GM12873 (cell line): Measurements from ENCODE around the gene ROR2.

Experiments
- TF ChIP-seq, protein P1 (sequence below): IDR thresholded peaks from 2 replicates; pipeline ENCODE4 v1.5.1; 2012; ENCODE audit warnings: low read depth, mild to moderate bottlenecking, moderate library complexity, low read length, control low read depth; ENCODE audit not compliant: insufficient read depth; ENCODE audit errors: missing control alignments

ROR2 gene

DNA sequence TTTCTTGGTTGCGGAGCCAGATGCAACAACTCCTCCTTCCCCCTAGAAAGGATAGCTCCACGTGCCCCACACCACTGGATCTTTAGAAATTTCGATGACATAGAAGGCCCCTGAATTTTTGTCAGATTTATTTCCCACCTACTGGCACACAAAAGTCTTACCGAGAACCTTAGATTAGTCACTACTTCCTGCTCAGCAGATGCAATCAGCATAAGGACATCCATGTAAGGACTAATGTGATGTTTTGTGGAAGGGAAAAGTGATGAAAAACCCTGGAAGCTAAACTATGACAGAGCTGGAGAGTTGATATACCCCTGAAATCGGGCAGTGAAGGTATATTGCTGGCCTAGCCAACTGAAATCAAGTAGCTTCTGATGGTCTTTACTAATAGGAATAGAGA, 400.9 kb downstream of the ROR2 start:
- TF ChIP-seq, protein P1, sequence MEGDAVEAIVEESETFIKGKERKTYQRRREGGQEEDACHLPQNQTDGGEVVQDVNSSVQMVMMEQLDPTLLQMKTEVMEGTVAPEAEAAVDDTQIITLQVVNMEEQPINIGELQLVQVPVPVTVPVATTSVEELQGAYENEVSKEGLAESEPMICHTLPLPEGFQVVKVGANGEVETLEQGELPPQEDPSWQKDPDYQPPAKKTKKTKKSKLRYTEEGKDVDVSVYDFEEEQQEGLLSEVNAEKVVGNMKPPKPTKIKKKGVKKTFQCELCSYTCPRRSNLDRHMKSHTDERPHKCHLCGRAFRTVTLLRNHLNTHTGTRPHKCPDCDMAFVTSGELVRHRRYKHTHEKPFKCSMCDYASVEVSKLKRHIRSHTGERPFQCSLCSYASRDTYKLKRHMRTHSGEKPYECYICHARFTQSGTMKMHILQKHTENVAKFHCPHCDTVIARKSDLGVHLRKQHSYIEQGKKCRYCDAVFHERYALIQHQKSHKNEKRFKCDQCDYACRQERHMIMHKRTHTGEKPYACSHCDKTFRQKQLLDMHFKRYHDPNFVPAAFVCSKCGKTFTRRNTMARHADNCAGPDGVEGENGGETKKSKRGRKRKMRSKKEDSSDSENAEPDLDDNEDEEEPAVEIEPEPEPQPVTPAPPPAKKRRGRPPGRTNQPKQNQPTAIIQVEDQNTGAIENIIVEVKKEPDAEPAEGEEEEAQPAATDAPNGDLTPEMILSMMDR, result no peak

DNA sequence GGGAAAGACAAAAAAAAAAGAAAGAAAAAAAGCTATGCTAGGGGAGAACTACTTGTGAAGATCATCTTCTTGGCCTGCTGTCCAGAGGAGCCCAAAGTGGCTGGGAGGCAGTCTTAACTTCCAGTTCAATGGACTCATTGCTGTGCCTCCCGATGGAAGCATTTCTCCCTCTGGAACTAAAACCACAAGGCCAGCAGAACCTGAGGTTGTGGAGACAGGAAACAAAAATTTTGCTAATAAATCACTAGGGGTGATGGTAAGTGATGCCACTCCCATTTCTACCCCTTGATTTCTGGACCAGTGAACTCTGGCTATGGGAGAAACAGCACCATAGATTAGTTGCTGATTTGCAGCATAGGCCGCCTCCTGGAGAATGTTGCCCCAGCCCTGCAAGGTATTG, 402.9 kb downstream of the ROR2 start:
- TF ChIP-seq, protein P1, result no peak

DNA sequence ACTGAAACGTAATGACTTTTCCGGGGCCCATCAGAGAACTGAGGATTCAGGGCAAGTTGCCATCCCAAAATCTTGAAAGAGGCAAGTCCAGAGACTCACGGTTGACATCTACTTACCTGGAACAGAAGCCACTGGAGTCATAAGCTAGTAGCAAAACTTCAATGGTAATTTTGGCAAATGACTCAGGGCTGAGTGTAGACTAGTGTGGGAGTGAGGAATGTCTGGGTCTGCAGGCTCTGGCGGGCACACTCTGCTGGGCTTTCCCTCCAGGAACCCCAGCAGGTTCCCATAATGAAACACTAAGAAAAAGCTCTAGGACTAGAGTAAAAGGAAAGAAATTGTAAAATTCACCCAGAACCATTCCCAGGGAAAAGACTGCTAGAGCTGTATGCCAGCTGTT, 403.5 kb downstream of the ROR2 start:
- TF ChIP-seq, protein P1, result no peak

DNA sequence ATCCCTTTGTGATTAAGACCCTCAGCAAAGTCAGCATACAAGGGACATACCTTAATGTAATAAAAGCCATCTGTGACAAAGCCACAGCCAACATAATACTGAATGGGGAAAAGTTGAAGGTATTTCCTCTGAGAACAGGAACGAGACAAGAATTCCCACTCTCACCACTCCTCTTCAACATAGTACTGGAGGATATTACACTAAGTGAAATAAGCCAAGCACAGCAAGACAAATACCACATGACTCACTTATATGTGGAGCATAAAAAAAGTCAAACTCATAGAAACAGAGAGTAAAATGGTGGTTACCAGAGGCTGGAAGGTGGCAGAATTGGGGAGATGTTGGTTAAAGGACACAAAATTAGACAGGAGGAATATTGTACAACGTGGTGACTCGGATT, 408.3 kb downstream of the ROR2 start:
- TF ChIP-seq, protein P1, result no peak

DNA sequence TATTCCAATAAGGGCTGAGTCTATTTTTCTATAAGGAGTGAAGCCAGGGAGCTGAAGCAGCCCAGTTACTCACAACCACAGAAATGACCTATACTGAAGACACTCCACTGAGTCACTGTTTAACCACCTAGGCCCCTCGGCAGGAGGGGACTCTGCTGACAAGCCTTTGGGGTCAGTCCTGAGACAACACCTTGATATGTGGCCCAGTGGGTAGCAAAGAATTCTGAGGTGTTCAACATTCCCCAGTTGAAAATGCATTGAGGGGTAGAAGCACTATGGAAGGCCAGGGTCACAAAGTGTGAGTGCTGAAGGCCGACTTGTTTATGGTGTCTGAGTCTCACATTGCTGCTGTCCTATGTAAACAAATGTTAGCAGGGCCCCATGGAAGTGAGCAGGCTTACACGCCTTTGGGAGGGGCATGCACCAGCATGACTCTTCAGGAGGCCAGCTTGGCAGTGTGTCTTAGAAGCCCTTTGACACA, 413.8 kb downstream of the ROR2 start:
- TF ChIP-seq, protein P1, result no peak

DNA sequence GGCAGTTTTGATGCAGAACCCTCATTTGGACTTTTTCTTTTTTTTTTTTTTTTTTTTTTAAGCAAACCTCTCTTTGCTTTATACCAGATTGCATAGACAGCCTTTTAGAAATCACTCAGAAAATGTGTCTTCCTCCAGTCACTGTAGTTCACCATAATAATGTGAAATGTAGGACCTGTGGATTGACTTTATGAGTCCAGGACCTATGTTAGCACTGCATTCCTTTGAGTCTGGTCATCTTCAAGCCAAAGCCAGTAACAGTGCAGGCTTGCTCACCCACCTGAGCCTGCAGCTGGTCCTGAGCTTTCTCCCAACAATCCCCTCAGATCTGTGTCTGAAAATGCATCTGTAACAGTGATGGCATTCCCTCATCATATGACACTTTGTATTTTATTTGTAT, 415.7 kb downstream of the ROR2 start:
- TF ChIP-seq, protein P1, result no peak

DNA sequence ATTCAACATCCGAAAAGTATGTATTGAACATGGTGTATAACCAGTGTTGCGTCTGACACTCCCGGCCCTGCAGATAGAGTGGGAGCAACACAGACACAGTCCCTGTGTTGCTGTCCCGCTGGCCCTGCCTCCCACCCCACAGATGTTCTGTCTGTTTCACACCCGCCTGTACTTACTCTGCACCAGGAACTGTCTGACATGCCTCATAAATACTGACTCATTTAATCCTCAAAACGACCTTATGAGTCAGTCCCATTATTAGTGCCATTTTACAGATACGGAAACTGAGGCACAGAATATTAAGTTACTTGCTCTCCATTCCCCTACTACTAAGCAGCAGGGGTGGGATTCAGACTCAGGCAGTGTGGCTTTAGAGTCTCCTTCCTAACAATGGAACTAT, 416.6 kb downstream of the ROR2 start:
- TF ChIP-seq, protein P1, result no peak
